Astrocyte (in vitro differentiated cells and primary cell): ENCODE measurements around the gene ZSWIM7.

Source experiments
- CTCF ChIP-seq: IDR thresholded peaks from 2 replicates; pipeline ENCODE4 v1.5.1; 2011; ENCODE audit warnings: low read depth, mild to moderate bottlenecking, inconsistent platforms, low read length, moderate library complexity; ENCODE audit not compliant: insufficient read depth
- EZH2 ChIP-seq: IDR thresholded peaks from 2 replicates; pipeline ENCODE4 v1.6.1; 2012; ENCODE audit warnings: mild to moderate bottlenecking, low read length, inconsistent platforms; ENCODE audit not compliant: insufficient read depth

GRCh38 chr17:15972497-15972951 lies 27.0 kb downstream of the ZSWIM7 start:
- TF ChIP-seq CTCF, result no peak
- TF ChIP-seq EZH2, result no peak
